Uterus (tissue), 4 donors: ENCODE measurements around the gene TRIM66. TPM values are rescaled to one million over a fixed set of nuclear protein-coding genes. Genes with fewer than 3 reads are reported as not detected.

Experiments used
- DNase-seq, 2 donors: peaks; one replicate each; pipeline ENCODE4 v3.0.0-alpha.2; 2019 to 2020
- H3K27ac ChIP-seq, 2 donors: fragments of 200-600 bp; sonication (generic); 1 replicate in 1 of 2; 2 replicates in 1 of 2; pipeline ENCODE4 v1.5.1; 2016 to 2018
- H3K27me3 ChIP-seq, 2 donors: fragments of 200-600 bp; sonication (generic); one replicate each; pipeline ENCODE4 v1.5.1; 2018 to 2019; ENCODE audit warnings: control low read depth in 1 of 2
- H3K36me3 ChIP-seq, 2 donors: fragments of 200-600 bp; sonication (generic); one replicate each; pipeline ENCODE4 v1.5.1; 2019; ENCODE audit warnings: control low read depth in 1 of 2
- H3K4me1 ChIP-seq, 2 donors: fragments of 200-600 bp; sonication (generic); one replicate each; pipeline ENCODE4 v1.5.1; 2018 to 2019; ENCODE audit warnings: control low read depth in 1 of 2
- H3K4me3 ChIP-seq, 2 donors: fragments of 200-600 bp; sonication (generic); 1 replicate in 1 of 2; 2 replicates in 1 of 2; pipeline ENCODE4 v1.5.1; 2018 to 2019; ENCODE audit warnings: mild to moderate bottlenecking in 1 of 2
- H3K9me3 ChIP-seq, 2 donors: fragments of 200-600 bp; sonication (generic); one replicate each; pipeline ENCODE4 v1.5.1; 2019; ENCODE audit warnings: control low read depth in 1 of 2
- POLR2A ChIP-seq, 2 donors: fragments of 450-650 bp; IDR thresholded peaks; one replicate each; pipeline ENCODE4 v1.6.1; 2016; ENCODE audit warnings: antibody characterized with exemption in 2 of 2, mild to moderate bottlenecking in 1 of 2, moderate library complexity in 1 of 2
- intact Hi-C: fragments of 100-400 bp; cut with DNase I; formaldehyde crosslinking; loops from one replicate; pipeline ENCODE4 v1.15.1; 2023; ENCODE audit warnings: low total_unique reads
- total RNA-seq, 4 donors: library from RNA; depleted of rRNA in 3 of 4; stranded (reverse); fragments of >200 nt in 3 of 4; gene quantifications; one replicate each; pipeline versions ENCODE4 v1.1.0 to v1.2.4, GENCODE V29; 2014 to 2023
- TF ChIP-seq, protein P1 (sequence below), 4 experiments: fragments of 200-600 bp in 2 of 4; fragments of 450-650 bp in 2 of 4; sonication (generic) in 2 of 4; IDR thresholded peaks; one replicate each; pipeline ENCODE4 v1.5.1; 2016 to 2019; ENCODE audit warnings: antibody characterized with exemption in 4 of 4, mild to moderate bottlenecking in 2 of 4, moderate library complexity in 1 of 4
- donor health status: DM: yes; HTN: yes; CAD: no.

TRIM66 gene
- total RNA-seq, 4 donors from 2014 or later, result 7.4 to 18.2 (median 10.5) TPM

DNA sequence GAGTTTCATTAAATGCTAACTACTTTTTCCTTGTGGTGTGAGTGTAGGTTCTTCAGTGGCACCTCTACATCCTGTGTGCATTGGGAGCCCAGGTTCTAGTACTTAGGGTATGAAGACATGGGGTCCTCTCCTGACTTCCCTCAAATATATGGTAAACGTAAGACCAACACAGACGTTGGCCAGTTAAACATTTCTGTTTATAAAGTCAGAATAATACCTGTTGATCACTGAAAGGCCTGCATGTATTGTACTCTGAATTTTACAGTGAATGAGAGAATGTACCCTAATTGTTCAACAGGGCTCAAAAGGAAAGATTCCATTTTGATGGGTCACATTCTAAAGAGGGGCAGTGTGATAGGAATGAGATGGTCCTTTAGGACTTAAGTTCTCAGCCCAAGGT lies 3.4 kb upstream of the TRIM66 start:
- H3K4me1 ChIP-seq, result peaks cover 0 to 18% of the 10 kb centered on the region in 2 donors
- DNase-seq, result no peak
- no peaks in the 10 kb centered on the region for H3K36me3 ChIP-seq
- H3K9me3 ChIP-seq, result no peaks in the 10 kb centered on the region
- no peak overlapping the region for H3K27ac ChIP-seq
- no peak for TF ChIP-seq POLR2A (IDR thresholded peaks at IDR 0.05)
- TF ChIP-seq, protein P1, sequence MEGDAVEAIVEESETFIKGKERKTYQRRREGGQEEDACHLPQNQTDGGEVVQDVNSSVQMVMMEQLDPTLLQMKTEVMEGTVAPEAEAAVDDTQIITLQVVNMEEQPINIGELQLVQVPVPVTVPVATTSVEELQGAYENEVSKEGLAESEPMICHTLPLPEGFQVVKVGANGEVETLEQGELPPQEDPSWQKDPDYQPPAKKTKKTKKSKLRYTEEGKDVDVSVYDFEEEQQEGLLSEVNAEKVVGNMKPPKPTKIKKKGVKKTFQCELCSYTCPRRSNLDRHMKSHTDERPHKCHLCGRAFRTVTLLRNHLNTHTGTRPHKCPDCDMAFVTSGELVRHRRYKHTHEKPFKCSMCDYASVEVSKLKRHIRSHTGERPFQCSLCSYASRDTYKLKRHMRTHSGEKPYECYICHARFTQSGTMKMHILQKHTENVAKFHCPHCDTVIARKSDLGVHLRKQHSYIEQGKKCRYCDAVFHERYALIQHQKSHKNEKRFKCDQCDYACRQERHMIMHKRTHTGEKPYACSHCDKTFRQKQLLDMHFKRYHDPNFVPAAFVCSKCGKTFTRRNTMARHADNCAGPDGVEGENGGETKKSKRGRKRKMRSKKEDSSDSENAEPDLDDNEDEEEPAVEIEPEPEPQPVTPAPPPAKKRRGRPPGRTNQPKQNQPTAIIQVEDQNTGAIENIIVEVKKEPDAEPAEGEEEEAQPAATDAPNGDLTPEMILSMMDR (IDR thresholded peaks at IDR 0.05), result no peak
- H3K27me3 ChIP-seq, result no peaks in the 10 kb centered on the region
- H3K4me3 ChIP-seq, result no peak overlapping the region
- intact Hi-C loops, result loop anchor here (10.0 kb wide), 1 partner anchor 129 kb away; a partner anchor contains a TSS

DNA sequence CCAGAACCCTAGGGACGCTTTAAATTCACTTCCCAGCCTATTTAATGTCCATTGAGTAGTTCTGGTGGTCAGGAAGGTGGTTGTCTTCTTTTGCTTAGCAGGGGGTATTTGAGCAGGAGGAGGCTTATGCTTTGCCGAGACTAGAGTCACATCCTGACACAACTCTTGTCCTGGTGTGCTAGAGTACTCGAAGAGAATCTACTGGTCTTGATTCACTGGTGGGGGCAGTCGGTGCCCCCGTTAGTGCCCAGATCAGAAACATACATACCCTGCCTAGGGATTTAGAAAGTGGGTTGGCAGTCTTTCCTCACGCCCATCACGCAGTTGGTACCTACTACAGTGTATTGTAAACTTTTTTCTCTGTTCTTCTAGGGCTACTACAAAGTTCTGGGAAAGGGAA lies 2.8 kb upstream of the TRIM66 start:
- Histone ChIP-seq H3K4me3 (no peak overlapping the region), H3K27ac (no peak overlapping the region), H3K9me3 (no peaks in the 10 kb centered on the region), H3K4me1 (peaks cover 0 to 18% of the 10 kb centered on the region in 2 donors), H3K36me3 (no peaks in the 10 kb centered on the region), H3K27me3 (no peaks in the 10 kb centered on the region)
- DNase-seq, result no peak
- TF ChIP-seq, protein P1 (IDR thresholded peaks at IDR 0.05), result no peak
- no peak for TF ChIP-seq POLR2A (IDR thresholded peaks at IDR 0.05)
- intact Hi-C loops, result loop anchor here (10.0 kb wide), 1 partner anchor 129 kb away; a partner anchor contains a TSS

DNA sequence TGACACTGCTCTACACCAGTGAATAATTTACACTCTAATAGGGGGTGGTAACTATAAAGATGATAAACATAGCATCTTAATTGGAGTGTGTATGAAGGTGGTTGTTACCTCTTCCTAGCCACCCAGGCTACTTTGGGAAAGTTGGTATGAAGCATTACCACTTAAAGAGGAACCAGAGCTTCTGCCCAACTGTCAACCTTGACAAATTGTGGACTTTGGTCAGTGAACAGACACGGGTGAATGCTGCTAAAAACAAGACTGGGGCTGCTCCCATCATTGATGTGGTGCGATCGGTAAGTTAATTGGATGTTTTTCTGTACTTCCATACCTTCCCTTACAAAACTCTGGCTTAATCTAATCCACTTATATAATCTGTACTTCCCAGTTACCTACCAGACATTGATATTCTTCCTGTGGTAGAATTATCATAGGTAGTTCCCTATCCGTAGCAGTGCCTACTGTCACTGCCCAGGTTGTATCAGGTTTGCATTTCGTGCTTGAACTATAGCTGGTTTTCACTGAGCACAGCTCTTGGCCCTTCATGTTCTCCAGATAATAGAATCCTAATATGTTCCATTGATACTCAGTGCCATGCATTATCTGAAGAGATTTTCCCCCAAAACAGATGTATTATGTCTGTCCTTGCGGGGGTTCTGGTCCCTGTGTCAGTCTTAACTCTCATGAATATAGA lies 2.3 kb upstream of the TRIM66 start:
- intact Hi-C loops, result loop anchor here (10.0 kb wide), 1 partner anchor 130 kb away; a partner anchor contains a TSS
- H3K36me3 ChIP-seq, result no peaks in the 10 kb centered on the region
- H3K27ac ChIP-seq, result no peak overlapping the region
- no peak for DNase-seq
- peaks cover 0 to 18% of the 10 kb centered on the region in 2 donors for H3K4me1 ChIP-seq
- no peaks in the 10 kb centered on the region for H3K27me3 ChIP-seq
- TF ChIP-seq, protein P1 (IDR thresholded peaks at IDR 0.05), result no peak
- no peak for TF ChIP-seq POLR2A (IDR thresholded peaks at IDR 0.05)
- H3K4me3 ChIP-seq, result no peak overlapping the region
- no peaks in the 10 kb centered on the region for H3K9me3 ChIP-seq

DNA sequence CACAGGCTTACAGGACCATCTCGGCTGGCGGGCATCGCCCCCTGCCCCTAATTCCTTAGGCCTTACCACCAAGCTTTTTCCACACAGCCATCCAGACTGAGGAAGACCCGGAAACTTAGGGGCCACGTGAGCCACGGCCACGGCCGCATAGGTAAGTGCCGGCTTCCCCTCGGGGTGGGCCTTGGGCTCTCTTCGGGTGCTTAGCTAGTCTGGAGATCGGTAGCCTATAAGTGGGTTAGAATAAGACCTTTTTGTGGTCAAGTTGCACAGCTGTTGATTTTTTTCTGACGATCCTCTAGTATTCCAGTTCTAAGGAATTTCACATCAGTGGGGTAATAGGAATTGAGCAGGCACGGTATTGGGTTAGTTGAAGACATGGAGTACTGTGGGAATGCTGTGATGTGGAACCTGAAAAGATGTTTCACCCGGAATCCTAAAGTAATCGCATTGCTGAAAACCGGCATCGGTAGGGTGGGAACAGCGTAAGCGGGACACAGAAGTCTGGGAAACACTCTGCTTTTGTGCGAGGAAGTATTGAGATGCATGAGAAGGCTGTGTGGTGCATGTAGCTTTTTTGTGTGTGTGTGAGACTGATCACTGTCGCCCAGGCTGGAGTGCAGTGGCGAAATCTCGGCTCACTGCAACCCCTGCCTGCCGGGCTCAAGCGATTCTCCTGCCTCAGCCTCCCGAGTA lies 796 bp upstream of the TRIM66 start:
- no peaks in the 10 kb centered on the region for H3K9me3 ChIP-seq
- intact Hi-C loops, result loop anchor here (10.0 kb wide), 1 partner anchor 132 kb away; a partner anchor contains a TSS
- peaks cover 0 to 17% of the 10 kb centered on the region in 2 donors for H3K4me1 ChIP-seq
- H3K4me3 ChIP-seq, result peak overlapping the region; percentile 75 to 94
- DNase-seq, result no peak
- TF ChIP-seq, protein P1 (IDR thresholded peaks at IDR 0.05), result no peak
- TF ChIP-seq POLR2A (IDR thresholded peaks at IDR 0.05), result no peak
- H3K27me3 ChIP-seq, result no peaks in the 10 kb centered on the region
- no peaks in the 10 kb centered on the region for H3K36me3 ChIP-seq
- H3K27ac ChIP-seq, result peak overlapping the region; percentile 95 to 97

DNA sequence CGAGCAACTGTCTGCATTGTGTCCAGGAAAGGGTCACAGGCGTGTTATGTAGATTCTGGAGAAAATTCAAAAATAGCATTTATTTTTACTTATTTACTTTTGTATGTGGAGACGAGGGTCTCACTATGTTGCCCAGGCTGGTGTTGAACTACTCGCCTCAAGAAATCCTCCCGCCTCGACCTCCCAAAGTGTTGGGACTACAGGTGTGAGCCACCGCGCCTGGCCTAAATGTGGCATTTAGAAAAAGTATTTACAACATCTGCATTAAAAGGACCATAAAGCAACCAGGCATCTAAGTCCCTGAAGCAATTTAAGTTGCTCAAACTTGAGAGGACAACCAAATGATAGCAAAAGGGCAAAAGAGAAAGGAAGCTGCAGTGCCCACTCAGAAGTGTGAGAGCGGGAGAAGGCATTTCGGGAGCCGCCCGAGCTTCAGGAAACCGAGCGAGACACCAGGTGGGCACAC lies 595 bp downstream of the TRIM66 start:
- TF ChIP-seq, protein P1 (IDR thresholded peaks at IDR 0.05), result no peak
- no peak for TF ChIP-seq POLR2A (IDR thresholded peaks at IDR 0.05)
- H3K36me3 ChIP-seq, result no peaks in the 10 kb centered on the region
- peak overlapping the region; percentile 75 to 94 for H3K4me3 ChIP-seq
- no peaks in the 10 kb centered on the region for H3K27me3 ChIP-seq
- no peaks in the 10 kb centered on the region for H3K9me3 ChIP-seq
- no peak for DNase-seq
- H3K4me1 ChIP-seq, result peaks cover 0 to 14% of the 10 kb centered on the region in 2 donors
- peak overlapping the region; percentile 95 to 97 for H3K27ac ChIP-seq
- intact Hi-C loops, result loop anchor here (10.0 kb wide), 1 partner anchor 133 kb away; a partner anchor contains a TSS
